H4 (cell line): ENCODE data around the gene FKTN. TPM values are rescaled to one million over a fixed set of nuclear protein-coding genes. Genes with fewer than 3 reads are reported as not detected.

ENCODE experiments used
- DNase-seq: peaks from one replicate; pipeline ENCODE4 v3.0.0-alpha.2; 2015; ENCODE audit warnings: low spot score
- total RNA-seq: library from RNA; depleted of rRNA; stranded (reverse); fragments of >200 nt; shearing (Covaris generic); gene quantifications from 2 replicates; pipeline ENCODE4 v1.2.3, GENCODE V29; 2014

Gene FKTN
- total RNA-seq, 1 experiment from 2014 or later: 31.2 TPM

GRCh38 chr9:105632807-105633206 is 74.9 kb downstream of the FKTN start:
- no peak for DNase-seq

GRCh38 chr9:105633411-105633810 is 75.5 kb downstream of the FKTN start:
- no peak for DNase-seq

GRCh38 chr9:105636331-105636730 is 78.4 kb downstream of the FKTN start:
- no peak for DNase-seq

- no peak for DNase-seq
Measured at GRCh38 chr9:105637787-105638395, 80.0 kb downstream of the FKTN start.

GRCh38 chr9:105639936-105640335 is 82.0 kb downstream of the FKTN start:
- no peak for DNase-seq

- no peak for DNase-seq
Measured at GRCh38 chr9:105643795-105644194, 85.9 kb downstream of the FKTN start.

- no peak for DNase-seq
Measured at GRCh38 chr9:105646879-105647594, 89.1 kb downstream of the FKTN start.

GRCh38 chr9:105647595-105648349 is 89.8 kb downstream of the FKTN start:
- DNase-seq: no peak

- no peak for DNase-seq
Measured at GRCh38 chr9:105651806-105652205, 93.9 kb downstream of the FKTN start.

- no peak for DNase-seq
Measured at GRCh38 chr9:105656131-105656921, 98.4 kb downstream of the FKTN start.

- no peak for DNase-seq
Measured at GRCh38 chr9:105658351-105658750, 100.4 kb downstream of the FKTN start.

GRCh38 chr9:105661011-105661410 is 103.1 kb downstream of the FKTN start:
- no peak for DNase-seq

GRCh38 chr9:105662184-105663104 is 104.5 kb downstream of the FKTN start, which contains the start of gene TAL2:
Gene TAL2, plus strand, starts transcription at chr9:105662457. Its CDS starts 40 bp downstream, at chr9:105662497.
- no peak for DNase-seq

- no peak for DNase-seq
Measured at GRCh38 chr9:105663914-105664313, 106.0 kb downstream of the FKTN start.

- DNase-seq: no peak
Measured at GRCh38 chr9:105667867-105668266, 109.9 kb downstream of the FKTN start.

- no peak for DNase-seq
Measured at GRCh38 chr9:105670315-105670714, 112.4 kb downstream of the FKTN start.

GRCh38 chr9:105670775-105671174 is 112.8 kb downstream of the FKTN start:
- no peak for DNase-seq

GRCh38 chr9:105672711-105673234 is 114.8 kb downstream of the FKTN start:
- no peak for DNase-seq

- DNase-seq: no peak
Measured at GRCh38 chr9:105673850-105674387, 116.0 kb downstream of the FKTN start.

GRCh38 chr9:105676351-105676923 is 118.5 kb downstream of the FKTN start:
- no peak for DNase-seq
